ENCODE data around the gene MTHFD1L.

The MTHFD1L gene

DNA sequence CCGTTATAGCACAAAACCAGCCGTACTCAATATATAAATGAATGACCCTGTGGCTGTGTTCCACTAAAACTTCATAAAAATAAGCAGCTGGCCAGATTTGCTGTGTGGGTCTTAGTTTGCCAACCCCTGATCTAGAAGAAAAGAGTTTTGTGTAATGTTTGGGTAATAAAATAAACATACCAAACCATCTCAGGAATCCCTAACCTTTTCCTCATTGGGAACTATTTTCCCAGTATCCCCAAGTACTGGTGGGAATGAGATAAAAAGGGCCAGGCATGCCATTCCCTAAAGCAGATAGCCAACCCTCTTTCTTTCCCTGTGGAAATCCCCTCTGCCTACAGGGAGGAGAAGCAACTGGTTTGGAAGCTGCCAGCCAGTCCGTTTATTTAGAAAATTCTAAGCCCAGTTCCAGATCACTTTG, 205.1 kb downstream of the MTHFD1L start:
- 86 to 95% methylated on average over 3 of the region's 3 CpGs for WGBS, 2 experiments
- no peak overlapping the region for H3K4me3 ChIP-seq (ENCODE audit: insufficient read depth, low read depth, low read length)
- H3K27ac ChIP-seq (ENCODE audit: insufficient read depth, low read depth, low read length, poor library complexity, severe bottlenecking), result no peak overlapping the region
- H3K4me1 ChIP-seq (ENCODE audit: control insufficient read depth, insufficient read depth, low read length), result no peaks in the 10 kb centered on the region
- no peaks in the 10 kb centered on the region for H3K9me3 ChIP-seq (ENCODE audit: control insufficient read depth, low read length)
- H3K27me3 ChIP-seq (ENCODE audit: control insufficient read depth, insufficient read depth, low read length, poor library complexity, severe bottlenecking), result no peaks in the 10 kb centered on the region
- no peaks in the 10 kb centered on the region for H3K36me3 ChIP-seq (ENCODE audit: control insufficient read depth, insufficient read depth, low read length)

GRCh38 chr6:151071295-151071694, 205.8 kb downstream of the MTHFD1L start:
- Histone ChIP-seq H3K27me3 (ENCODE audit: control insufficient read depth, insufficient read depth, low read length, poor library complexity, severe bottlenecking) (no peaks in the 10 kb centered on the region), H3K9me3 (ENCODE audit: control insufficient read depth, low read length) (no peaks in the 10 kb centered on the region), H3K36me3 (ENCODE audit: control insufficient read depth, insufficient read depth, low read length) (no peaks in the 10 kb centered on the region), H3K27ac (ENCODE audit: insufficient read depth, low read depth, low read length, poor library complexity, severe bottlenecking) (no peak overlapping the region), H3K4me3 (ENCODE audit: insufficient read depth, low read depth, low read length) (no peak overlapping the region), H3K4me1 (ENCODE audit: control insufficient read depth, insufficient read depth, low read length) (no peaks in the 10 kb centered on the region)
- 84% methylated on average over 8 of the region's 8 CpGs for WGBS, 2 experiments

DNA sequence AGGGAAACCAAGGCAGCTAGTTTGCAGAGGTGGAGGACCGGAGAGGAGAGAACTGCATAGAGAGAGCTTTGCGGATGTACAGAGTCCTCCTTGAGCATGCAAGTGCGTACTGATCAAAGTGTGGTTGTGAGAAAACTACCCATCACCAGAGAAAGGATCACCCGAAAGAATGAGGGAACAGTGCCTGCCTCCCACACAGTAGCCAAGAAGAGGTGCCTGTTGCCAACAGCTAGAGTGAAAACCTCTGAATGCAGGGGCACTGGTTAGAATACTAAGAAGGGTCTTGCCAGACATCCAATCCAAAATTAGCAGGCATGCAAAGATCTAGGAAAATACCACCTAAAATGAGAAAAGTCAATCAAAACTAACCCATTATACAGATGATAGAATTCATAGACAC, 207.6 kb downstream of the MTHFD1L start:
- Histone ChIP-seq H3K27me3 (ENCODE audit: control insufficient read depth, insufficient read depth, low read length, poor library complexity, severe bottlenecking) (no peaks in the 10 kb centered on the region), H3K36me3 (ENCODE audit: control insufficient read depth, insufficient read depth, low read length) (no peaks in the 10 kb centered on the region)
- WGBS, 2 experiments, result 69 to 73% methylated on average over 4 of the region's 4 CpGs

GRCh38 chr6:151073701-151074100, 208.2 kb downstream of the MTHFD1L start:
- Histone ChIP-seq H3K36me3 (ENCODE audit: control insufficient read depth, insufficient read depth, low read length) (no peaks in the 10 kb centered on the region), H3K4me1 (ENCODE audit: control insufficient read depth, insufficient read depth, low read length) (no peaks in the 10 kb centered on the region), H3K4me3 (ENCODE audit: insufficient read depth, low read depth, low read length) (no peak overlapping the region), H3K27me3 (ENCODE audit: control insufficient read depth, insufficient read depth, low read length, poor library complexity, severe bottlenecking) (no peaks in the 10 kb centered on the region), H3K9me3 (ENCODE audit: control insufficient read depth, low read length) (no peaks in the 10 kb centered on the region), H3K27ac (ENCODE audit: insufficient read depth, low read depth, low read length, poor library complexity, severe bottlenecking) (no peak overlapping the region)
- no CpG with 5 or more reads among the region's 1 CpG for WGBS, 2 experiments

More for the DNA sequence above, 207.6 kb downstream of the MTHFD1L start:
- H3K27ac ChIP-seq (ENCODE audit: insufficient read depth, low read depth, low read length, poor library complexity, severe bottlenecking), result no peak overlapping the region
- no peaks in the 10 kb centered on the region for H3K4me1 ChIP-seq (ENCODE audit: control insufficient read depth, insufficient read depth, low read length)
- no peak overlapping the region for H3K4me3 ChIP-seq (ENCODE audit: insufficient read depth, low read depth, low read length)
- H3K9me3 ChIP-seq (ENCODE audit: control insufficient read depth, low read length), result no peaks in the 10 kb centered on the region

DNA sequence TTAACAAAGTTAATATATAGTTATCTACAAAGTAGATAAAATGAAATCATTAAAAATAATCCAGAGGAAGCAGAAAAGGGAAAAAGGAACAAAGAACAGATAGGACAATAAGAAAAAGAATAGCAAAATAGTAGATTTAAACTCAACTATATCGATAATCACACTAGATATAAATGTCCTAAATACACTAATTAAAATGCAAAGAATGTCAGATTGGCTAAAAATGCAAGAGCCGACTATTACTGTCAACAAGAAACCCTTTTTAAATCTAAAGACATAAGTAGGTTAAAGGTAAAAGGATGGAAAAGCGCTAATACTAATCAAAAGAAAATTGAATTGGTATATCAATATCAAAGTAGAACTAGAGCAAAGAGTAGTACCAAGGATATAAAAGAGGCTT, 209.5 kb downstream of the MTHFD1L start:
- 88 to 100% methylated on average over 1 of the region's 3 CpGs for WGBS, 2 experiments

DNA sequence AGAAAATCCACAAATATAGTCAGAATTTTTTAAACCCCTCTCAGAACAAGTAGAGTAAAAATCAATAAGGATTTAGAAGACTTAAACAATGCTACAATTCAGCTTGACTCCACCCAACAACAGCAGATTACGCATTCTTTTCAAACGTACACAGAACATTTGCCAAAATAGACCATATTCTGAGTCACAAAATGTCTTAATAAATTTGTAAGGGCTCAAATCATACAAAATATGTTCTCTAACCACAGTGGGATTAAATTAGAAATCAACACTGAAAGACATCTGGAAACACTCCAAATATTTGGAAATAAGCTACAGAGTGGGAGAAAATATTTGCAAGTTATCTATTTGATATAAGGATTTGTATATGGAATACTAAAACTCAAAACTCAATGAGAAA, 210.0 kb downstream of the MTHFD1L start:
- no peaks in the 10 kb centered on the region for H3K4me1 ChIP-seq (ENCODE audit: control insufficient read depth, insufficient read depth, low read length)
- H3K36me3 ChIP-seq (ENCODE audit: control insufficient read depth, insufficient read depth, low read length), result no peaks in the 10 kb centered on the region
- no peaks in the 10 kb centered on the region for H3K9me3 ChIP-seq (ENCODE audit: control insufficient read depth, low read length)
- no peaks in the 10 kb centered on the region for H3K27me3 ChIP-seq (ENCODE audit: control insufficient read depth, insufficient read depth, low read length, poor library complexity, severe bottlenecking)
- no peak overlapping the region for H3K4me3 ChIP-seq (ENCODE audit: insufficient read depth, low read depth, low read length)
- H3K27ac ChIP-seq (ENCODE audit: insufficient read depth, low read depth, low read length, poor library complexity, severe bottlenecking), result no peak overlapping the region
- 94 to 100% methylated on average over 2 of the region's 2 CpGs for WGBS, 2 experiments

More for the DNA sequence above, 209.5 kb downstream of the MTHFD1L start:
- Histone ChIP-seq H3K27ac (ENCODE audit: insufficient read depth, low read depth, low read length, poor library complexity, severe bottlenecking) (no peak overlapping the region), H3K4me1 (ENCODE audit: control insufficient read depth, insufficient read depth, low read length) (no peaks in the 10 kb centered on the region), H3K36me3 (ENCODE audit: control insufficient read depth, insufficient read depth, low read length) (no peaks in the 10 kb centered on the region), H3K9me3 (ENCODE audit: control insufficient read depth, low read length) (no peaks in the 10 kb centered on the region), H3K4me3 (ENCODE audit: insufficient read depth, low read depth, low read length) (no peak overlapping the region), H3K27me3 (ENCODE audit: control insufficient read depth, insufficient read depth, low read length, poor library complexity, severe bottlenecking) (no peaks in the 10 kb centered on the region)

DNA sequence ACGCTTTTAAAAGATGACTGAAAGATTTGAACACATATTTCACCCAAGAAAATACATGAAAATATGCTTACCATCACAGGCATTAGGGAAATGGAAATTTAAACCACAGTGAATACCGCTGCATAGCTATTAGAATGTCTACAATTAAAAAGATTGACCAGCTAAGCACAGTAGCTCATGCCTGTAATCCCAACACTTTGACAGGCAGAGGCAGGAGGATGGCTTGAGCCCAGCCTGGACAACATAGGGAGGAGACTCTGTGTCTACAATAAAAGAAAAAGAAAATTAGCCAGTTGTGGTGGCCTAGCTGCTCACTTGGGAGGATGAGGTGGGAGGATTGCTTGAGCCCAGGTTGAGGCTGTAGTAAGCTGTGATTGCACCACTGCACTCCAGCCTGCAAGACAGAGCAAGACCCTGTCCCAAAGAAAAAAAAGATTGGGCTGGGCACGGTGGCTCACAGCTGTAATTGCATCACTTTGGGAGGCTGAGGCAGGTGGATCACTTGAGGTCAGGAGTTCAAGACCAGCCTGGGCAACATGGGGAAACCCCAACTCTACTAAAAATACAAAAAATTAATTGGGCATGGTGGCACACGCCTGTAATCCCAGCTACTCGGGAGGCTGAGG, 210.5 kb downstream of the MTHFD1L start:
- Histone ChIP-seq H3K27me3 (ENCODE audit: control insufficient read depth, insufficient read depth, low read length, poor library complexity, severe bottlenecking) (no peaks in the 10 kb centered on the region), H3K4me3 (ENCODE audit: insufficient read depth, low read depth, low read length) (no peak overlapping the region), H3K36me3 (ENCODE audit: control insufficient read depth, insufficient read depth, low read length) (no peaks in the 10 kb centered on the region), H3K27ac (ENCODE audit: insufficient read depth, low read depth, low read length, poor library complexity, severe bottlenecking) (no peak overlapping the region), H3K9me3 (ENCODE audit: control insufficient read depth, low read length) (no peaks in the 10 kb centered on the region), H3K4me1 (ENCODE audit: control insufficient read depth, insufficient read depth, low read length) (no peaks in the 10 kb centered on the region)
- WGBS, 2 experiments, result 89 to 91% methylated on average over 5 of the region's 5 CpGs

- Histone ChIP-seq H3K36me3 (ENCODE audit: control insufficient read depth, insufficient read depth, low read length) (no peaks in the 10 kb centered on the region), H3K9me3 (ENCODE audit: control insufficient read depth, low read length) (no peaks in the 10 kb centered on the region), H3K27me3 (ENCODE audit: control insufficient read depth, insufficient read depth, low read length, poor library complexity, severe bottlenecking) (no peaks in the 10 kb centered on the region), H3K27ac (ENCODE audit: insufficient read depth, low read depth, low read length, poor library complexity, severe bottlenecking) (no peak overlapping the region), H3K4me3 (ENCODE audit: insufficient read depth, low read depth, low read length) (no peak overlapping the region), H3K4me1 (ENCODE audit: control insufficient read depth, insufficient read depth, low read length) (no peaks in the 10 kb centered on the region)
- WGBS, 2 experiments, result 91 to 94% methylated on average over 6 of the region's 6 CpGs
These were observed 213.2 kb downstream of the MTHFD1L start for GRCh38 chr6:151078655-151079054.

GRCh38 chr6:151081656-151082055, 216.2 kb downstream of the MTHFD1L start:
- no peaks in the 10 kb centered on the region for H3K4me1 ChIP-seq (ENCODE audit: control insufficient read depth, insufficient read depth, low read length)
- H3K36me3 ChIP-seq (ENCODE audit: control insufficient read depth, insufficient read depth, low read length), result no peaks in the 10 kb centered on the region
- H3K27ac ChIP-seq (ENCODE audit: insufficient read depth, low read depth, low read length, poor library complexity, severe bottlenecking), result no peak overlapping the region
- whole genome bisulfite sequencing, 2 experiments, result 73 to 75% methylated on average over 4 of the region's 4 CpGs
- H3K9me3 ChIP-seq (ENCODE audit: control insufficient read depth, low read length), result no peaks in the 10 kb centered on the region
- no peak overlapping the region for H3K4me3 ChIP-seq (ENCODE audit: insufficient read depth, low read depth, low read length)
- H3K27me3 ChIP-seq (ENCODE audit: control insufficient read depth, insufficient read depth, low read length, poor library complexity, severe bottlenecking), result no peaks in the 10 kb centered on the region

GRCh38 chr6:151082079-151082478, 216.6 kb downstream of the MTHFD1L start:
- H3K27ac ChIP-seq (ENCODE audit: insufficient read depth, low read depth, low read length, poor library complexity, severe bottlenecking), result no peak overlapping the region
- H3K9me3 ChIP-seq (ENCODE audit: control insufficient read depth, low read length), result no peaks in the 10 kb centered on the region
- WGBS, 2 experiments, result 95 to 98% methylated on average over 5 to 6 of the region's 6 CpGs

DNA sequence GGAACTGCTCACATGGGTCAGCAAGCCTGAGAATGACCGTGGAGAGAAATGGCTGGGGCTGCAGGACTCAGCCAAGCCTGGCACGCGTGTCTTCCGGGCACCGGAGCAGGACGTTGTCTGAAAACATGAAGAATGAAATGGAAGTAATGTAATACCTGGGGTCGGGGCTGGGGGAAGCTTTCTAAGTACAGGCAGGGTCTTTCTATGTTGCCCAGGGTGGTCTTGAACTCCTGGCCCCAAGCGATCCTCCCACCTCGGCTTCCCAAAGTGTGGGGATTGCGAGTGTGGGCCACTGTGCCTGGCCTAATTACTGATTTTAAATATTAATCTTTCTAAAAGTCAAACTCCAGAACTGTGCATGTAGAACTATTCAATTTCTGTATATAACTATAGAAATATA, 218.8 kb downstream of the MTHFD1L start:
- Histone ChIP-seq H3K36me3 (ENCODE audit: control insufficient read depth, insufficient read depth, low read length) (no peaks in the 10 kb centered on the region), H3K27me3 (ENCODE audit: control insufficient read depth, insufficient read depth, low read length, poor library complexity, severe bottlenecking) (no peaks in the 10 kb centered on the region), H3K4me1 (ENCODE audit: control insufficient read depth, insufficient read depth, low read length) (no peaks in the 10 kb centered on the region), H3K4me3 (ENCODE audit: insufficient read depth, low read depth, low read length) (no peak overlapping the region), H3K27ac (ENCODE audit: insufficient read depth, low read depth, low read length, poor library complexity, severe bottlenecking) (no peak overlapping the region), H3K9me3 (ENCODE audit: control insufficient read depth, low read length) (no peaks in the 10 kb centered on the region)
- 96 to 97% methylated on average over 9 to 10 of the region's 10 CpGs for WGBS, 2 experiments

More at GRCh38 chr6:151082079-151082478, 216.6 kb downstream of the MTHFD1L start:
- H3K4me3 ChIP-seq (ENCODE audit: insufficient read depth, low read depth, low read length), result no peak overlapping the region
- no peaks in the 10 kb centered on the region for H3K4me1 ChIP-seq (ENCODE audit: control insufficient read depth, insufficient read depth, low read length)
- H3K27me3 ChIP-seq (ENCODE audit: control insufficient read depth, insufficient read depth, low read length, poor library complexity, severe bottlenecking), result no peaks in the 10 kb centered on the region
- H3K36me3 ChIP-seq (ENCODE audit: control insufficient read depth, insufficient read depth, low read length), result no peaks in the 10 kb centered on the region

All from ectodermal cell (in vitro differentiated cells).